ENCODE data around the gene SEC16A.

Gene SEC16A

DNA sequence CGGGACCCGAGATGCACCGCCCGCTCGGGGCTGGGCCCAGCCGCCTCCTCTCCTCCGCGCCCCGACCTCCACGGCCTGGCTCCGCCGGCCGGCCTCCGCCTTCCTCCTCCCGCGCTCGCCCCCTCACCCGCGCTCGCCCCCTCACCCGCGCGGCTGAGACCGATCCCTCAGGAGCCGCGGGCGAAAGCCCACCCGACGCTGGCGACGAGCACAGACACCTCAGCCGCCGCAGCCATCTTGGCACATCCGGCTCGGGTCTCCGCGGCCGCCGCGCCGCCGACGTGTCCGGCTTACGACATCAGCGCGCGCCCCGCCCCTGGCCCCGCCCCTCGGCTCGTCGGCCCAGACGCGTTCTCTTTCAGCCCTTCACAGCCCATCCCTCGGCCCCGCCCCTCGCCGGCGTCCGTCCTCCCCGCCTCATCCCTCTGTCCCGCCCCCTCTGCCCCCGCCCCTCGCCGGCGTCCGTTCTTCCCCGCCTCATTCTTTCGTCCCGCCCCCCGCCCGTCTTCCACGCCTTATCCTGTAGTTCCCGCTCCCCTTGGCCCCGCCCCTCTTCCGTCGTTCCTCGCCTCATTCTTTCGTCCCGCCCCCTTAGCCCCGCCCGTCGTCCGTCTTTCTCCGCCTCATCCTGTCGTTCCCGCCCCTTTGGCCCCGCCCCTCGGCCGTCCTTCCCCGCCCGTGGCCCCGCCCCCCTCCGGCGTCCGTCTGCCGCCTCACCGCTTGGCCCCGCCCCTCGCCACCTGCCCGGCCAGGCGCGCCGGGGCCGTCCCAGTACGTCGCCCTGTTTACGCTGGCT is at the start of gene SEC16A:
Gene SEC16A, minus strand, starts transcription at position 248 of the 796 bp plus-strand sequence. CDS start 5,425 bp downstream, outside the sequence.
- peak; percentile 94 for DNase-seq (ENCODE audit: insufficient read length, low spot score)
- FAIRE-seq = peak; percentile 87

DNA sequence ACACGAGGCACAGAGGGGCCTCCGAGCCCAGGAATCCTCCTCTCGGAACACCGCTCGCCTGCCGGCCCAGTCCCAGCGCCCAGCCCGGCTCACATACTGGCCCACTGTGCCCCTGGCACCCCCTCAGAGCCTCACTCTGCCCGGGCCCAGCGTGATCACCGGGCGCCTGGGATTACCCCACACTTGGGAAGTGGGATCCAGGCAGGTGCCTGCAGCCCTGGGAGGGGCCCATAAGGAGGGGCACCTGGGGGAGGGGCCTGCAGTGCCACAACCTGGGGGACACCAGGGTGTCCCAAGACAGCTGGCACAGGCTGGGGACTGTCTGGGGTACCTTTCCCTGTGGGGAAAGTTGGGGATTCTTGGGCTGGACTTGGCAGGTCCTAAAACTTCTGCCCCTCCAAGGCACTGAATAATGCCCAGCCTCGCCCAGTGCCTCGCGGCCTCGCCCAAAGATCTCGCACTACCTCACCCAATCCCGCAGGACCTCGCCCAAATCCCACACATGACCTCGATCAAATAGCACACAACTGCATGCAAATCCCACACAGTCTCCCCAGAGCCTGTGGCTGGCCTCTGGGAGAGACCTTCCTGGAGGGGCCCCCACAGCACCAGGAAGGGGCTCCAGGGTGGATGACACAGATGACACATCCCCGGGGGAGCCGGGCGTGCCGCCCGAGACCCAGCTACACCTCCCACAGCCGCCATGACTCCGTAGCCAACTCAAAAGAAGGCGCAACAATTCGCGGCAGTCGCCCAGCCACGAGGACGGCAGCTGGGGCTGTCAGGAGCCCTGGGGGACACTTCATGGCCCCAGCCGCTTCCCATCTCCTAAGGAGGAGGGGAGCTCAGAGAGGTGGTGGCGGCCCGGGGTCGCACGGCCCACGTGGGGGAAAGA is 49.3 kb upstream of the SEC16A start:
- FAIRE-seq = no peak
- DNase-seq (ENCODE audit: insufficient read length, low spot score) = no peak

DNA sequence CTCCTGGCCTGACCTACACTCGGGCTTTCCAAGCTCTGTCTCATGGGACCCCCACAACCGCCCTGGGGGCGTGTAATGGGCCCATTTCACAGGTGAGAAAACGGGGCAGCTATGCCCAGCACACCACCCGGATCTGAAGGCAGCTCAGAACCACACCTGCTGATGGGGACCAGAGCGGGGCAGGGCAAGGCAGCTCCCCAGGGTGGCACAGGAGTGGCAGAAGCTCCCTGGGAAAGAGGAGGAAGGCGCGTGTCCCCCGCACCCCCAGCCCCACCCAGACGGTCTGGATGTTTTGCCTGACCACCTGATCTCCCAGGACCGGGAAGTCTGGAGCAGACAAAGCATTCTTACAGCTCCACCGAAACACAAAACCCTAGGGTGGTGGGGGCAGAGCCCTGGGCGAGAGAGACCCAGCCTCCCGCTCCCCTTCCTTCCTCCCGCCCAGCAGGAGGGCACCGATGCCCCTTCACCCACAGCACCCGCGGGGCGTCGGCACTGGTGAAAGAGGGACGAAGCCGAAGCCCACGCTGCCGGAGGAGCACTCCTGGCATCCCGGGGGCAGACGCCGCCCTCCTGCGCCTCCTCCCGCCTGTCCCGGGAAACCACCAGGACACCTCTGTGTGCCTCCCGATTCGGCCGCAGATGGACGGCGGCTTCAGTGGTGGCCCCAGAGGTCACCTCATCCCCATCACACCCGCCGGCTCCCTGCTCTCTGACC is 48.5 kb upstream of the SEC16A start:
- DNase-seq (ENCODE audit: insufficient read length, low spot score) = no peak
- FAIRE-seq = no peak

GRCh38 chr9:136530461-136531089 is 47.7 kb upstream of the SEC16A start:
- FAIRE-seq = no peak
- peak; percentile 8 for DNase-seq (ENCODE audit: insufficient read length, low spot score)

- FAIRE-seq (peak; percentile 64), DNase-seq (ENCODE audit: insufficient read length, low spot score) (peak; percentile 8)
These were observed 46.9 kb upstream of the SEC16A start for GRCh38 chr9:136529516-136530460.

DNA sequence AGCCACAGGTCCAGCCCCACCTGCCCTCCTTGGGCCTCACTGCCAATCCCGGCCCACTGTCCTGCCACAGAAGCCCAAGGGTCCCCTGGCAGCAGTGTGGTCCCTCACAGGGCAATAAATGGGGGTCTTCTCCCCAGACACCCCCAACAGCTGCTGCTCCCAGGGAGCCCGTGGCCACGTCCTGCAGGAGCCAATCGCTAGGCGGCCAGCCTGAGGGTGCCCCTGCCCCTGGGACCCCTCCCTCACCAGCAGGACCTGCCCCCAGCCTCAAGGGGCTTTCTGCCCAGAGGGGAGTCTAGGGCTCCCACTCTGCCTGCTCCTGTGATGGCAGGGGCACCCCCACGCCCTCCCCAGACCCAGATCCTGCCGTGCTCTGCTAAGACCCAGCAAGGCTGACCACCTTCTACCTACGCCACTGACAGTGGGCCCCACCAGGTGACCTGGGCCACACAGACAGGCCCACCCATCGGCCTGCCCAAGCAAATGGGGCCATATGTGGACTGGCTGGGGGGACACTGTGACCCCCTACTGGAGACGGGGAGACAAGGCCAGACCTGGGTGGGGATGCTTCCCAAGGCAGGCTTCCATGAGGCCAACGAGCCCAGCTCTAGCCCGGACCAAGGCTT is 46.0 kb upstream of the SEC16A start:
- DNase-seq (ENCODE audit: insufficient read length, low spot score) (no peak), FAIRE-seq (no peak)

- no peak for FAIRE-seq
These were observed 45.2 kb upstream of the SEC16A start for GRCh38 chr9:136527721-136528710.

GRCh38 chr9:136527131-136527530 is 44.3 kb upstream of the SEC16A start:
- DNase-seq (ENCODE audit: insufficient read length, low spot score) = no peak
- FAIRE-seq = no peak

More at GRCh38 chr9:136527721-136528710, 45.2 kb upstream of the SEC16A start:
- no peak for DNase-seq (ENCODE audit: insufficient read length, low spot score)

GRCh38 chr9:136526625-136527066 is 43.8 kb upstream of the SEC16A start:
- FAIRE-seq = no peak
- DNase-seq (ENCODE audit: insufficient read length, low spot score) = no peak

DNA sequence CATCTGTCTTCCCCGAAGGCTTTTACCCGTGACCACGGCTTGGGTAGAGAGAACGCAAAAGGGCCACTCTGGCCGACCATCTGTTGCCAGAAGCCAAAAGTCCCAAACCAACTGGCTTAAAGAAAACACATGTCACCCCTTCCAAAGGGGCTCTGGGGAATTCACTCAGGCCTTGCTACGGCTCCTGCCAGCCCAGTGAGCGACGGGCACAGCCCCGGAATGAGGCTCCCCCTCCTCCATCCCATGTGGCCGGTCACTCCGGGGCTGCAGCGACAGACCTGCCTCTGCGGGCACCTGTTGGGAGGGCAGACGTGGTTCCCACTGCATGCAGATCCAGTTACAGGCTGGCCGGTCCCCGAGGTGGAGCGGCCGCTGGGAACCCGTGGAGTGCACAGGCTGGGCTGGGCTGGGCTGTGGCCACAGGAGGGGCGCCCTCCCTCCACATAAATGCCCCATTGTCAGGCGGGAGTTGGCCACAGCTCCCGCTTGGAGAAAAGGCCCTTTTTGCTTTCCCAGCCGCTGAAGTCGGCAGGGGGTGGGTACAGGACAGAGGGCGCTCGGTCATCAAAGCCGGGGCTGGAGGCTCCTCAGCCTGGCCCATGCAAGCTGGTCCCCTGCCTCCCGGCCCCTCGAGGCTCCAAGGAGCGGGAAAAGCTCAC is 43.1 kb upstream of the SEC16A start:
- no peak for FAIRE-seq
- no peak for DNase-seq (ENCODE audit: insufficient read length, low spot score)

GRCh38 chr9:136525207-136525606 is 42.4 kb upstream of the SEC16A start:
- FAIRE-seq (no peak), DNase-seq (ENCODE audit: insufficient read length, low spot score) (no peak)

DNA sequence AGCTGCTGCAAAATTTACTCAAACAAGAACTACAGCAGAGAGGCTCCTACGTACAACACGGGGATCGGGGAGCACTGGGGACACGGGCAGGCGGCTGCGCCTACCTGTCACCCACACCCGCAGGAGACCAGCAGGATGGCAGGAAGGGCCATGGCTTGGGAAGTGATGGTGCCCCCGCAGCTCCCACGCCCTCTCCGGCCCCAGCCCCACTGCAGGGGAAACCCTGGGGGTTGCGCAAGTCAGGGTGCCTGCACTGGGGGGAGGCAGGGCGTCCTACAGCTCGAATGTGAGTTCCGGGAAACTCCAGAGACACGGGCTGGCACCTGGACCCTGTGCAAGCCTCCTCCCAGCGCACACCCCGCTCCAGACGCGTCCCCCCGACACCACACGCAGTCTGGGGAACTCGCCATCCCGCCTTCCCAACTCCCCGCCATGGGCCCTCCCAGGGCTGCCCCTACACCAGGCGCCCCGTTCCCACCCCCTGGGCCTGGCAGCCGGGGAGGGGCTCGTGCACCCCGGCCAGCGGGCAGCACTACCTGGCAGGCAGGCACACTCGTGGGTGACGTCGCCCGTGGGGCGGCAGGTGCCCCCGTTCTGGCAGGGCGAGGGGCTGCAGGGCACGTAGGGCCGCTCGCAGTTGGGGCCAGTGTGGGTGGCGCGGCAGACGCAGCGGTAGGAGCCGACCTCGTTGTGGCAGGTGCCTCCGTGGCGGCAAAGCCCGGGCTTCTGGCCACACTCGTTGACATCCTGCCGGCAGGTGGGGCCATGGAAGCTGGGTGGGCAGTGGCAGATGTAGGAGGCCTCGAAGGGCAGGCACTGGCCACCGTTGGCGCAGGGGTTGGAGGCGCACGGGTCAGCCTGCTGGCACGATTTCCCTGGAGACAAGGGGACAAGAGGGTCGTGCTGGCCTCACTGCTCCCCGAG is 39.7 kb upstream of the SEC16A start:
- no peak for DNase-seq (ENCODE audit: insufficient read length, low spot score)
- no peak for FAIRE-seq

- no peak for FAIRE-seq
These were observed 38.7 kb upstream of the SEC16A start for GRCh38 chr9:136521537-136521936.

DNA sequence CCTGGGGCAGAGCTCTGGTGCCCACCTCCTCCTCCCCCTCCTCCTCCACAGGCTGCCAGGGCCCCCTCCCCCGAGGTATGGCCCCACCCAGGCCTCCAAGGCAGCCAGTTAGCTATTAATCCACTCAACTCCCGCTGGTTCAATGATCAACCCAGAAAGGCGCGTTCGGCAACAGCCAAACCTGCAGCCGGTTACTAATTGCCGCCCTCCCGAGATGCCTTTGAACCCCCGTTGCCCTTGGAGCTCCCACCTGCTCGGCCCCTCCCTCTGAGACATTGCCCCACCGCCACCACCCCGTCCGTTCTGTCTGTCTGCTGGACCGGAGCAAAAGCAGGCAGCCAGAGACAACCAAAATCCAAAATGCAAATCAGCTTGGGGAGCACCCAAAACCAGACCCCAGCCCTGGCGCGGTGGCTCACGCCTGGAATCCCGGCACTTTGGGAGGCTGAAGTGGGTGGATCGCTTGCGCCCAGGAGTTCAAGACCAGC is 37.3 kb upstream of the SEC16A start:
- DNase-seq (ENCODE audit: insufficient read length, low spot score) (no peak), FAIRE-seq (no peak)

More at GRCh38 chr9:136521537-136521936, 38.7 kb upstream of the SEC16A start:
- no peak for DNase-seq (ENCODE audit: insufficient read length, low spot score)

DNA sequence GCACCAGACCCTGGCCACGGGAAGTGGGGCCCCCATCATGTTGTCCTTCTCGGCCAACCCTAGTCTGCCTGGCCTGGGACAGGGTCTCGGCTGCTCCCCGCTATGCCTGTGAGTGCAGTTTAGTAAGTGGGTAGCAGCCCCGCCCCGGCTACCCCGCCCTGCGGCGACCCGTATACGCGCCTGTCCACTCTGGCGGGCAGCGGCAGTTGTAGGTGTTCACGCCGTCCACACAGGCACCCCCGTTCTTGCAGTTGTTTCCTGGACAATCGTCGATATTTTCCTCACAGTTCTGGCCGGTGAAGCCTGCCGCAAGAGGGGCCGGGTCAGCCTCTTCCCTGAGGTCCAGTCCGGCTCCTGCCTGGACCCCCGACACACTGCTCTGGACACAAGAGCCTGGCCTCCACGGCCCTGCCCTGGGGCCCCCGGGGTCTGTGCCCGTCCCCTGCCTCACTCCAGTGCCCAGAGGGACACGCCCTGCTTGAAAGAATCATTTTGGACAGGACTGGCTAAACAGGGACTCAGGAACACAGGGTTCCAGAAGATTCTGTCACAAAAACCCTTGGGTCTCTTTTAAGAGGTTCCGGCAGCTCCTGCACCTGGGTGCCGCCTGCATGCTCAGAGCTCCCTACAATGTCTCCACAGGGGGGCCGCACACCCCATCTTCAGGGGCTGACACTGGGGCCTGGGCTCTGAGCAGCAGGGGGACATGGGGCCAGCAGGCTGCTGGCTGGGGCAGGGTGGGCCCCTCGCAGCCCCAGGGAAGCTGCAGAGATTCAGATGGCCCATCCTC is 36.6 kb upstream of the SEC16A start:
- no peak for FAIRE-seq
- no peak for DNase-seq (ENCODE audit: insufficient read length, low spot score)

Data from GM19239 (cell line).